MM.1S (cell line): Measurements from ENCODE around the gene BCDIN3D.

Experiments
- EZH2 ChIP-seq: fragments of 300-600 bp; sonication (generic); optimal IDR thresholded peaks from 2 replicates; pipeline ENCODE3; 2017; ENCODE audit warnings: low read depth, mild to moderate bottlenecking, antibody characterized with exemption, low read length, mixed read lengths
- TF ChIP-seq, protein P1 (sequence below): fragments of 300-600 bp; sonication (generic); IDR thresholded peaks from 2 replicates; pipeline ENCODE4 v1.5.1; 2016; ENCODE audit warnings: antibody characterized with exemption, low read length, mixed read lengths

DNA sequence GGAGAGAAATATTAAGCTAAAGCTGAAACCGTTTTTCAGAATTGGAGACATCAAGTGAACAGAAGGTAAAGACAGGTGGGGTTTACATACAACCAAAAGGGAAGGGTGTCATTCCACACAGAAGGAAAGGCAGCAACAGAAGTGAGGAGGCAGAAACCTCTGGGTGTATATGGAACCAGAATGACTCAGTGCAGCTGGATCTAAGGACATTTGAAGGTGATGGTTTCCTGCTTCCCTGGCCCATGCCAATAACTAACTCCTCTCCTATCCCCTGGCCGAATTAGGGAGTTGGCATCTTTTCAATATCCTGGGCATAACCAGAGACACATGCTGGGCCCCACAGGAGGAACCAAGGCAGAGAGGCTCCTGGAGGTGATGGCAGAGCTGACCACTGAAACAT lies 23.1 kb downstream of the BCDIN3D start:
- TF ChIP-seq, protein P1, sequence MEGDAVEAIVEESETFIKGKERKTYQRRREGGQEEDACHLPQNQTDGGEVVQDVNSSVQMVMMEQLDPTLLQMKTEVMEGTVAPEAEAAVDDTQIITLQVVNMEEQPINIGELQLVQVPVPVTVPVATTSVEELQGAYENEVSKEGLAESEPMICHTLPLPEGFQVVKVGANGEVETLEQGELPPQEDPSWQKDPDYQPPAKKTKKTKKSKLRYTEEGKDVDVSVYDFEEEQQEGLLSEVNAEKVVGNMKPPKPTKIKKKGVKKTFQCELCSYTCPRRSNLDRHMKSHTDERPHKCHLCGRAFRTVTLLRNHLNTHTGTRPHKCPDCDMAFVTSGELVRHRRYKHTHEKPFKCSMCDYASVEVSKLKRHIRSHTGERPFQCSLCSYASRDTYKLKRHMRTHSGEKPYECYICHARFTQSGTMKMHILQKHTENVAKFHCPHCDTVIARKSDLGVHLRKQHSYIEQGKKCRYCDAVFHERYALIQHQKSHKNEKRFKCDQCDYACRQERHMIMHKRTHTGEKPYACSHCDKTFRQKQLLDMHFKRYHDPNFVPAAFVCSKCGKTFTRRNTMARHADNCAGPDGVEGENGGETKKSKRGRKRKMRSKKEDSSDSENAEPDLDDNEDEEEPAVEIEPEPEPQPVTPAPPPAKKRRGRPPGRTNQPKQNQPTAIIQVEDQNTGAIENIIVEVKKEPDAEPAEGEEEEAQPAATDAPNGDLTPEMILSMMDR: no peak
- TF ChIP-seq EZH2: no peak
